ENCODE data around the gene ARMC5. TPM values are rescaled to one million over a fixed set of nuclear protein-coding genes. Genes with fewer than 3 reads are reported as not detected.

ARMC5 gene
- total RNA-seq, 1 experiment from 2014 or later: 11.8 TPM

DNA sequence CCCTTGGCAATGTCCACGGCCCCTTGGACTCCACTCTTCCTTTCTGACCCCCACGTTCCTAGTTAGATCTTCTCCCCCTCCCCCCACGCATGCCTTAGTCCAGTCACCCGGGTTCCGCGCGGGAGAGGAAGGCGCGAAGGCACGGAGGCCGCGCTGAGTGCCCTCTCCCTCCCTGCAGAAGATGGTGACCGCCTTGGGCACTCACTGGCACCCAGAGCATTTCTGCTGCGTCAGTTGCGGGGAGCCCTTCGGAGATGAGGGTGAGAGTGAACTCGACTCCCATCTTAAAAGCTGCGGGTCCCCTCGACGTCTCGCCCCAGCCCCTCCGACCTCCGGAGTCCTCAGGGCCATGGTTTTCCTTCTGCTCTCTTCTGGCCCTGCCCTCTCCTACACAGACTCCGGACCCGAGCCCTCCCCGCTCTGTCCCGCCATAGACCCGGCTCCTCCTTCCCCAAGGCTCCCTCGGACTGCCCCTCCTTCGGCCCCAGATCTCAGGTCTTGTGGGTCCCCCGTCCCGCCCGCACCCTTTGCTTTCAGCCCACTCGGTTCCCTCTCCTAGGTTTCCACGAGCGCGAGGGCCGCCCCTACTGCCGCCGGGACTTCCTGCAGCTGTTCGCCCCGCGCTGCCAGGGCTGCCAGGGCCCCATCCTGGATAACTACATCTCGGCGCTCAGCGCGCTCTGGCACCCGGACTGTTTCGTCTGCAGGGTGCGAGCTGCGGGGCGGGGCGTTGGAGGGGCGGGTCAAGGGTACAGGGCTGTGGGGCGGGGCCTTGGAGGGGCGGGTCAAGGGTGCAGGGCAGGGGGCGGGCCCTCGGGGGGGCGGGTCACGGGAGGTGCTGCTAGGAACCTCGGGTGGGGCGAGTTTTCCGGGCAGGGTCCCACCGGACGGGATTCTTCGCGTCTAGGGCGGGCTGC lies 17.3 kb downstream of the ARMC5 start:
- ChIA-PET CTCF (interaction anchor here (1.3 to 1.9 kb wide), 3 partner anchors 16 to 25 kb away, joined by 3 to 9 read pairs (median 5); partner anchors contain the start of gene ARMC5), RAD21 (ENCODE audit: low non-redundant PET in 1 of 2, low total read pairs in 2 of 2, uncharacterized antibody in 2 of 2, unreplicated experiment in 2 of 2) (no interaction called here), POLR2A (interaction anchor here (1.0 to 1.9 kb wide), 2 partner anchors 17 to 32 kb away, joined by 3 to 4 read pairs; partner anchors contain the start of genes ARMC5 and RUSF1)
- Histone ChIP-seq H3K9me3 (ENCODE audit: control insufficient read depth in 1 of 2, insufficient read depth in 1 of 2, low read depth in 1 of 2, low read length in 2 of 2) (no peaks in the 10 kb centered on the region), H3K27ac (ENCODE audit: low read depth, low read length) (peak overlapping the region; percentile 65; the same call in 1 of the 2 replicates), H3K9ac (ENCODE audit: low read length) (peak overlapping the region; percentile 57), H2AFZ (ENCODE audit: low read depth, low read length, poor library complexity, severe bottlenecking) (no peak overlapping the region), H3K79me2 (ENCODE audit: insufficient read depth, low read length) (no peaks in the 10 kb centered on the region), H3K36me3 (ENCODE audit: control insufficient read depth in 1 of 2, insufficient read depth in 2 of 2, low read length in 2 of 2) (no peaks in the 10 kb centered on the region), H3K4me3 (replicated peaks in 1 of 2; ENCODE audit: low read depth in 1 of 2, low read length in 2 of 2) (peak overlapping the region; percentile 45 to 54), H3K27me3 (ENCODE audit: insufficient read depth, low read length) (no peaks in the 10 kb centered on the region), H3K9me2 (ENCODE audit: insufficient read depth) (no peaks in the 10 kb centered on the region), H4K20me1 (ENCODE audit: insufficient read depth) (no peaks in the 10 kb centered on the region), H3K4me2 (ENCODE audit: low read length) (peak overlapping the region; percentile 81), H3K4me1 (ENCODE audit: control insufficient read depth in 1 of 2, insufficient read depth in 2 of 2, low read length in 2 of 2) (peaks cover 10 to 38% of the 10 kb centered on the region in 2 experiments)
- ATAC-seq (peak; percentile 49), DNase-seq (ENCODE audit: low read depth, low spot score) (no peak)
- intact Hi-C loops (cut with micrococcal nuclease): no loop called here
- TF ChIP-seq POLR2AphosphoS5 (IDR thresholded peaks at IDR 0.05; ENCODE audit: low read depth, low read length) (peak; percentile 56), JUND (IDR thresholded peaks at IDR 0.05) (no peak)
- no TSS peak for BruUV-seq (replicated peaks)

DNA sequence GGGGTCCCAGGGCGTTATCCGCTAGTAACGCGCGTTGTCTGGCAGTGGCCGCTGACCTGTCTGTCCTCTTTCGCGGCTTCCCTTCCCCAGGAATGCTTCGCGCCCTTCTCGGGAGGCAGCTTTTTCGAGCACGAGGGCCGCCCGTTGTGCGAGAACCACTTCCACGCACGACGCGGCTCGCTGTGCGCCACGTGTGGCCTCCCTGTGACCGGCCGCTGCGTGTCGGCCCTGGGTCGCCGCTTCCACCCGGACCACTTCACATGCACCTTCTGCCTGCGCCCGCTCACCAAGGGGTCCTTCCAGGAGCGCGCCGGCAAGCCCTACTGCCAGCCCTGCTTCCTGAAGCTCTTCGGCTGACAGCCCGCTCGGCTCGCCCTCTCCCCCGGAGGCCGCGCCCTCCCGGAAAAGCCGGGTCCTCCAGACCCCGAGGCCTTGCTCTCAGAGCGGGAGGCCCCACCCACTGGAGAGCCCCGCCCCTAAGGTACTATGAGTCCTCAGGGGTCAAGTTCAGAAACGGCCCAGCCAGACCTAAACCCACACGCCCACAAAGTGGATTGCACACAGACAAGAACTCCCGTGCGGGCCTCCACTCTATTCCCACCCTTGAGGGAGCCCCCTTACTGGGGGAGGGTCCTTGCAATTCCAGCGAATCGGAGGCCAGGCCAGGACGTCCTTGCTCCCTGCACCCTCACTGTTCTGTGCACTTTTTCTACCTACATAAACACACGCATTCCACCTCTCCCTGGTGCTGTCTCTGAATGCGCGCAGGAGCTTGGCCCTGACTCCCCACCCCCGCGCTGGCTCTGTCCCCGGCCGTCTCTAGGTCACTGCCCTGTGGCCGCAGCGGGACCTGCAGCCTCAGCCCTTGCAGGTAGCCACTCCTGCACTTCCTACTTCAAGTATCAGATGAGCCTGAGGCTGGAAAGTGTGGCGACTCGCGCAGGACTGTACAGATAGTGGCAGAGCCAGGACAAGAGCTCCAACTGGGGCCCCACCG lies 18.2 kb downstream of the ARMC5 start:
- Histone ChIP-seq H2AFZ (ENCODE audit: low read depth, low read length, poor library complexity, severe bottlenecking) (no peak overlapping the region), H4K20me1 (ENCODE audit: insufficient read depth) (no peaks in the 10 kb centered on the region), H3K9ac (ENCODE audit: low read length) (peak overlapping the region; percentile 57), H3K27me3 (ENCODE audit: insufficient read depth, low read length) (no peaks in the 10 kb centered on the region), H3K4me2 (ENCODE audit: low read length) (peak overlapping the region; percentile 81), H3K27ac (ENCODE audit: low read depth, low read length) (peak overlapping the region; percentile 65), H3K79me2 (ENCODE audit: insufficient read depth, low read length) (no peaks in the 10 kb centered on the region), H3K4me3 (replicated peaks in 1 of 2; ENCODE audit: low read depth in 1 of 2, low read length in 2 of 2) (peak overlapping the region; percentile 45 to 54), H3K9me3 (ENCODE audit: control insufficient read depth in 1 of 2, insufficient read depth in 1 of 2, low read depth in 1 of 2, low read length in 2 of 2) (no peaks in the 10 kb centered on the region), H3K9me2 (ENCODE audit: insufficient read depth) (no peaks in the 10 kb centered on the region), H3K36me3 (ENCODE audit: control insufficient read depth in 1 of 2, insufficient read depth in 2 of 2, low read length in 2 of 2) (no peaks in the 10 kb centered on the region), H3K4me1 (ENCODE audit: control insufficient read depth in 1 of 2, insufficient read depth in 2 of 2, low read length in 2 of 2) (peaks cover 9 to 31% of the 10 kb centered on the region in 2 experiments; a peak in 3 of 4 replicates)
- no TSS peak for BruUV-seq (replicated peaks)
- intact Hi-C loops (cut with micrococcal nuclease): no loop called here
- ATAC-seq: peak; percentile 72
- RAD21 ChIA-PET (ENCODE audit: low non-redundant PET in 1 of 2, low total read pairs in 2 of 2, uncharacterized antibody in 2 of 2, unreplicated experiment in 2 of 2): no interaction called here
- CTCF ChIA-PET: interaction anchor here (1.3 to 1.6 kb wide), 2 partner anchors 17 to 26 kb away, joined by 3 to 5 read pairs; no protein-coding TSS in a partner anchor
- no peak for DNase-seq (ENCODE audit: low read depth, low spot score)
- POLR2A ChIA-PET: interaction anchor here (1.0 to 1.9 kb wide), 2 partner anchors 18 to 31 kb away, joined by 3 to 4 read pairs; partner anchors contain the start of genes ARMC5 and RUSF1
- TF ChIP-seq POLR2AphosphoS5 (IDR thresholded peaks at IDR 0.05; ENCODE audit: low read depth, low read length): no peak
- TF ChIP-seq, protein P1, sequence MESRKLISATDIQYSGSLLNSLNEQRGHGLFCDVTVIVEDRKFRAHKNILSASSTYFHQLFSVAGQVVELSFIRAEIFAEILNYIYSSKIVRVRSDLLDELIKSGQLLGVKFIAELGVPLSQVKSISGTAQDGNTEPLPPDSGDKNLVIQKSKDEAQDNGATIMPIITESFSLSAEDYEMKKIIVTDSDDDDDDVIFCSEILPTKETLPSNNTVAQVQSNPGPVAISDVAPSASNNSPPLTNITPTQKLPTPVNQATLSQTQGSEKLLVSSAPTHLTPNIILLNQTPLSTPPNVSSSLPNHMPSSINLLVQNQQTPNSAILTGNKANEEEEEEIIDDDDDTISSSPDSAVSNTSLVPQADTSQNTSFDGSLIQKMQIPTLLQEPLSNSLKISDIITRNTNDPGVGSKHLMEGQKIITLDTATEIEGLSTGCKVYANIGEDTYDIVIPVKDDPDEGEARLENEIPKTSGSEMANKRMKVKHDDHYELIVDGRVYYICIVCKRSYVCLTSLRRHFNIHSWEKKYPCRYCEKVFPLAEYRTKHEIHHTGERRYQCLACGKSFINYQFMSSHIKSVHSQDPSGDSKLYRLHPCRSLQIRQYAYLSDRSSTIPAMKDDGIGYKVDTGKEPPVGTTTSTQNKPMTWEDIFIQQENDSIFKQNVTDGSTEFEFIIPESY (IDR thresholded peaks at IDR 0.05; ENCODE audit: extremely low read depth, insufficient replicate concordance, low read length): no peak
- TF ChIP-seq, protein P2, sequence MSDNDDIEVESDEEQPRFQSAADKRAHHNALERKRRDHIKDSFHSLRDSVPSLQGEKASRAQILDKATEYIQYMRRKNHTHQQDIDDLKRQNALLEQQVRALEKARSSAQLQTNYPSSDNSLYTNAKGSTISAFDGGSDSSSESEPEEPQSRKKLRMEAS (IDR thresholded peaks at IDR 0.05): peak; percentile 29; the same call in 1 of the 2 replicates
- TF ChIP-seq YY1 (IDR thresholded peaks at IDR 0.05; ENCODE audit: extremely low read depth, insufficient replicate concordance, low read depth, low read length): no peak
- no peak for TF ChIP-seq POLR2A (IDR thresholded peaks at IDR 0.05; ENCODE audit: borderline replicate concordance, extremely low read depth, insufficient read depth, insufficient read length)
- no peak for TF ChIP-seq ZNF274 (IDR thresholded peaks at IDR 0.05; ENCODE audit: low read depth, low read length)
- peak; percentile 52; the same call in 1 of the 2 replicates for TF ChIP-seq EGR1 (IDR thresholded peaks at IDR 0.05; ENCODE audit: low read depth)
- TF ChIP-seq, protein P3, sequence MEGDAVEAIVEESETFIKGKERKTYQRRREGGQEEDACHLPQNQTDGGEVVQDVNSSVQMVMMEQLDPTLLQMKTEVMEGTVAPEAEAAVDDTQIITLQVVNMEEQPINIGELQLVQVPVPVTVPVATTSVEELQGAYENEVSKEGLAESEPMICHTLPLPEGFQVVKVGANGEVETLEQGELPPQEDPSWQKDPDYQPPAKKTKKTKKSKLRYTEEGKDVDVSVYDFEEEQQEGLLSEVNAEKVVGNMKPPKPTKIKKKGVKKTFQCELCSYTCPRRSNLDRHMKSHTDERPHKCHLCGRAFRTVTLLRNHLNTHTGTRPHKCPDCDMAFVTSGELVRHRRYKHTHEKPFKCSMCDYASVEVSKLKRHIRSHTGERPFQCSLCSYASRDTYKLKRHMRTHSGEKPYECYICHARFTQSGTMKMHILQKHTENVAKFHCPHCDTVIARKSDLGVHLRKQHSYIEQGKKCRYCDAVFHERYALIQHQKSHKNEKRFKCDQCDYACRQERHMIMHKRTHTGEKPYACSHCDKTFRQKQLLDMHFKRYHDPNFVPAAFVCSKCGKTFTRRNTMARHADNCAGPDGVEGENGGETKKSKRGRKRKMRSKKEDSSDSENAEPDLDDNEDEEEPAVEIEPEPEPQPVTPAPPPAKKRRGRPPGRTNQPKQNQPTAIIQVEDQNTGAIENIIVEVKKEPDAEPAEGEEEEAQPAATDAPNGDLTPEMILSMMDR (IDR thresholded peaks at IDR 0.05 in 2 of 3, conservative IDR thresholded peaks at IDR 0.05 in 1 of 3; ENCODE audit: borderline replicate concordance in 1 of 3, insufficient read depth in 1 of 3, low read depth in 2 of 3, low read length in 2 of 3): peak in 2 of 3 experiments; percentile 41 to 44; a peak in 4 of 6 replicates
- no peak for TF ChIP-seq CBX3 (IDR thresholded peaks at IDR 0.05; ENCODE audit: low read depth)

Data from HCT116 (cell line).